ENCODE data around the gene CATSPERZ. TPM values are rescaled to one million over a fixed set of nuclear protein-coding genes. Genes with fewer than 3 reads are reported as not detected.

CATSPERZ gene
- total and polyA plus RNA-seq, 2 of the 8 experiments (the other 6 are each of a cell fraction or from before 2014, with no cell fraction given), result 0.77 TPM; not detected in 1

DNA sequence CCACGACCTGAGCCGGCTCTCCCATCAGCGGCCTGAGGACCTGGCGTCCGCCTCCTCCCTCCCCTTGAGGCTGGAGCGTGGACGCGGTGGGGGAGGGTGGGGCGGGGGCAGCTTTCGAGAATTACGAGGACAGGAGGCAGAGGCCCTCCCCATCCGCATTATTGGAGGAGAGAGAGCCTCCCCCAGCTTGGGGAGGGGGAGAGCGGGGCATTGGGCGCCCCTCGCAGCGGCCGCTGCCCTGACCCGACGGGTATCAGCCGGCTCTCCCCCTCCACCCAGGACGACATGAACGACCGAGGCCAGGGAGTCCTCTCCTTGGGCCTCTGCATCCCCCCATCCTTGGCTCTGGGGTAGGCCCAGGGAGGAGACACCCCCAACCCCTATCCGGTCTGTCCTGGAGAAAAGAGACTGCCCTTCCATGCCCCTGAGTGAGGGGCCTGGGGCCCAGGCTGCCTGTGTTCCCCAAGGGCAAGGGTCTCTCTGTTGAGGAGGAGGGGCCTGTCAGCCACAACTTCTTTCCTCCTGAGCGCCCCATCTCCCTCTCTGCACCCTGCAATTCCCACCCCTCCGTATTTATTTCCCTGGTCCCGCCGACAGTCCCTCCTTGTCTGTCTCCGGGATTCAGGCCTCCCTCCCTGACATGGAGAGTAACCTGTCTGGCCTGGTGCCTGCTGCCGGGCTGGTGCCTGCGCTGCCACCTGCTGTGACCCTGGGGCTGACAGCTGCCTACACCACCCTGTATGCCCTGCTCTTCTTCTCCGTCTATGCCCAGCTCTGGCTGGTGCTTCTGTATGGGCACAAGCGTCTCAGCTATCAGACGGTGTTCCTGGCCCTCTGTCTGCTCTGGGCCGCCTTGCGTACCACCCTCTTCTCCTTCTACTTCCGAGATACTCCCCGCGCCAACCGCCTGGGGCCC is 14.0 kb upstream of the CATSPERZ start:
- Histone ChIP-seq H4K5ac (ENCODE audit: insufficient read length, low read depth, low read length) (no peak overlapping the region), H2AFZ (ENCODE audit: low read length) (no peak overlapping the region), H4K20me1 (replicated peaks in 1 of 2; ENCODE audit: control insufficient read depth in 1 of 2, insufficient read depth in 2 of 2, low read length in 2 of 2) (peaks cover 5 to 14% of the 10 kb centered on the region in 2 experiments), H3K23ac (ENCODE audit: insufficient read length) (no peak overlapping the region), H3K56ac (replicated peaks; ENCODE audit: insufficient read length, low read depth, low read length) (no peak overlapping the region), H3K4ac (replicated peaks; ENCODE audit: insufficient read length, low read depth, low read length) (no peak overlapping the region), H3K27ac (ENCODE audit: low read depth, low read length) (no peak overlapping the region), H4K8ac (ENCODE audit: extremely low read depth, insufficient read depth, low read length) (no peak overlapping the region; the same call in 1 of the 2 replicates), H3K14ac (ENCODE audit: insufficient read length) (no peak overlapping the region), H3K4me2 (ENCODE audit: insufficient read depth in 1 of 2, low read depth in 2 of 2, low read length in 2 of 2) (peak overlapping the region; percentile 55 to 96), H2BK12ac (ENCODE audit: low read depth, low read length) (no peak overlapping the region), H2AK5ac (ENCODE audit: low read depth, low read length) (no peak overlapping the region), H3K79me1 (ENCODE audit: low read depth, low read length) (no peaks in the 10 kb centered on the region), H2BK5ac (ENCODE audit: low read depth, low read length) (no peak overlapping the region), H2BK15ac (ENCODE audit: low read length) (no peak overlapping the region), H2BK20ac (ENCODE audit: low read length) (no peak overlapping the region), H2BK120ac (replicated peaks; ENCODE audit: low read depth, low read length) (no peak overlapping the region), H3K23me2 (ENCODE audit: low read depth, low read length) (peaks cover 10% of the 10 kb centered on the region; the same call in 1 of the 2 replicates), H3K27me3 (replicated peaks in 1 of 4; ENCODE audit: control insufficient read depth in 3 of 4, extremely low read depth in 1 of 4, insufficient read depth in 3 of 4, low read length in 3 of 4) (peaks cover 11 to 22% (median 20%) of the 10 kb centered on the region in 4 experiments; a peak in 6 of 7 replicates), H3K79me2 (ENCODE audit: control insufficient read depth in 1 of 2, insufficient read depth in 2 of 2, low read length in 2 of 2) (no peaks in the 10 kb centered on the region), H4K91ac (replicated peaks; ENCODE audit: insufficient read length, low read length) (no peak overlapping the region), H3K18ac (ENCODE audit: extremely low read depth, low read length) (peak overlapping the region; percentile 48), H3K4me1 (replicated peaks in 1 of 4; ENCODE audit: control insufficient read depth in 3 of 4, insufficient read depth in 4 of 4, low read length in 3 of 4) (peaks cover 0 to 8% (median 4%) of the 10 kb centered on the region in 4 experiments; a peak in 5 of 7 replicates), H3K36me3 (ENCODE audit: control insufficient read depth in 2 of 4, insufficient read depth in 4 of 4, low read length in 3 of 4) (no peaks in the 10 kb centered on the region), H3K9ac (replicated peaks in 1 of 4; ENCODE audit: extremely low read depth in 1 of 4, low read depth in 3 of 4, low read length in 3 of 4) (0 out of 7 replicates have a peak overlapping the region, but pooled peaks of 2 of the 4 experiments have one; percentile 1 to 30), H3K4me3 (ENCODE audit: extremely low read depth in 1 of 4, insufficient read depth in 2 of 4, low read depth in 3 of 4, low read length in 4 of 4) (peak overlapping the region; percentile 49 to 70 (median 60)), H3K9me3 (ENCODE audit: insufficient read depth in 2 of 2, low read depth in 1 of 2, low read length in 1 of 2) (no peaks in the 10 kb centered on the region)
- WGBS, 2 experiments (ENCODE audit: extremely low coverage in 1 of 2, insufficient coverage in 1 of 2, insufficient read length in 1 of 2, insufficient replicate concordance in 2 of 2, low coverage in 1 of 2, low lambda C conversion rate in 2 of 2, missing lambda C conversion rate in 1 of 2), result 51% methylated on average over 24 of the region's 40 CpGs; no CpG with 5 or more reads in 1 of the 2 experiments
- POLR2A ChIA-PET (ENCODE audit: partially characterized antibody), result interaction anchor here (1.1 to 9.5 kb wide), 7 partner anchors 9 to 79 kb away, joined by 3 to 79 read pairs (median 14); partner anchors contain the start of genes CATSPERZ, ESRRA, FERMT3 and PPP1R14B
- CTCF ChIA-PET (ENCODE audit: partially characterized antibody), result interaction anchor here (3.1 to 11.4 kb wide), 2 partner anchors 10 to 17 kb away, joined by 10 to 134 read pairs; partner anchors contain the start of genes CATSPERZ and ESRRA
- FAIRE-seq (no peak), DNase-seq (ENCODE audit: low read depth in 1 of 2, low spot score in 2 of 2) (peak in 1 of 2 experiments; percentile 63)
- TF ChIP-seq SP4 (IDR thresholded peaks at IDR 0.05; ENCODE audit: low read length), result no peak
- no peak for TF ChIP-seq BRCA1 (IDR thresholded peaks at IDR 0.05; ENCODE audit: low read depth, low read length)
- no peak for TF ChIP-seq EGR1 (IDR thresholded peaks at IDR 0.05; ENCODE audit: borderline replicate concordance, low read depth, low read length)
- TF ChIP-seq RXRA (IDR thresholded peaks at IDR 0.05; ENCODE audit: insufficient read depth, low read depth, low read length), result no peak
- TF ChIP-seq, protein P1, sequence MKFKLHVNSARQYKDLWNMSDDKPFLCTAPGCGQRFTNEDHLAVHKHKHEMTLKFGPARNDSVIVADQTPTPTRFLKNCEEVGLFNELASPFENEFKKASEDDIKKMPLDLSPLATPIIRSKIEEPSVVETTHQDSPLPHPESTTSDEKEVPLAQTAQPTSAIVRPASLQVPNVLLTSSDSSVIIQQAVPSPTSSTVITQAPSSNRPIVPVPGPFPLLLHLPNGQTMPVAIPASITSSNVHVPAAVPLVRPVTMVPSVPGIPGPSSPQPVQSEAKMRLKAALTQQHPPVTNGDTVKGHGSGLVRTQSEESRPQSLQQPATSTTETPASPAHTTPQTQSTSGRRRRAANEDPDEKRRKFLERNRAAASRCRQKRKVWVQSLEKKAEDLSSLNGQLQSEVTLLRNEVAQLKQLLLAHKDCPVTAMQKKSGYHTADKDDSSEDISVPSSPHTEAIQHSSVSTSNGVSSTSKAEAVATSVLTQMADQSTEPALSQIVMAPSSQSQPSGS (IDR thresholded peaks at IDR 0.05; ENCODE audit: low read length), result no peak
- no peak for TF ChIP-seq RBBP5 (IDR thresholded peaks at IDR 0.05; ENCODE audit: borderline replicate concordance, low read depth, low read length)
- no peak for TF ChIP-seq BCL11A (IDR thresholded peaks at IDR 0.05; ENCODE audit: low read depth in 2 of 2, low read length in 2 of 2)
- no peak for TF ChIP-seq TAF7 (optimal IDR thresholded peaks at IDR 0.05; ENCODE audit: borderline replicate concordance, low read depth, low read length)
- TF ChIP-seq JUN (IDR thresholded peaks at IDR 0.05; ENCODE audit: low read depth, low read length), result no peak
